GM12865 (cell line): Measurements from ENCODE around the gene HSPG2.

Experiments
- DNase-seq: peaks from one replicate; pipeline ENCODE4 v3.0.0; 2010; ENCODE audit warnings: low read depth
- H3K4me3 ChIP-seq: 2 replicates; pipeline ENCODE4 v1.5.1; 2011; ENCODE audit warnings: mild to moderate bottlenecking, low read depth, low read length, control low read depth
- CTCF ChIP-seq: IDR thresholded peaks from 2 replicates; pipeline ENCODE4 v1.5.1; 2011; ENCODE audit warnings: low read length, control low read depth, low read depth, inconsistent platforms; ENCODE audit not compliant: insufficient read depth; ENCODE audit errors: missing control alignments

Gene HSPG2

GRCh38 chr1:21845646-21846641 is 91.2 kb downstream of the HSPG2 start:
- TF ChIP-seq CTCF, result no peak
- no peak overlapping the region for H3K4me3 ChIP-seq
- no peak for DNase-seq

GRCh38 chr1:21843996-21844395 is 93.1 kb downstream of the HSPG2 start:
- H3K4me3 ChIP-seq, result no peak overlapping the region
- TF ChIP-seq CTCF, result no peak
- no peak for DNase-seq

- H3K4me3 ChIP-seq, result no peak overlapping the region
- no peak for TF ChIP-seq CTCF
Measured at GRCh38 chr1:21843208-21843607, 93.9 kb downstream of the HSPG2 start.

GRCh38 chr1:21842606-21843162 is 94.4 kb downstream of the HSPG2 start:
- no peak for TF ChIP-seq CTCF
- DNase-seq, result no peak
- no peak overlapping the region for H3K4me3 ChIP-seq

More at GRCh38 chr1:21843208-21843607, 93.9 kb downstream of the HSPG2 start:
- no peak for DNase-seq

GRCh38 chr1:21841852-21842466 is 95.2 kb downstream of the HSPG2 start:
- no peak for TF ChIP-seq CTCF
- no peak for DNase-seq

GRCh38 chr1:21840981-21841380 is 96.1 kb downstream of the HSPG2 start:
- no peak for DNase-seq
- H3K4me3 ChIP-seq, result no peak overlapping the region
- TF ChIP-seq CTCF, result no peak

More at GRCh38 chr1:21841852-21842466, 95.2 kb downstream of the HSPG2 start:
- H3K4me3 ChIP-seq, result no peak overlapping the region
